ENCODE results near the gene ASTN2. TPM values are rescaled to one million over a fixed set of nuclear protein-coding genes. Genes with fewer than 3 reads are reported as not detected.

ASTN2 gene
- total RNA-seq, 2 experiments from 2014 or later = 1.7 to 4.2 TPM

- Histone ChIP-seq H3K36me3 (ENCODE audit: insufficient read depth, low read length) (no peaks in the 10 kb centered on the region), H3K9me3 (ENCODE audit: low read length) (no peaks in the 10 kb centered on the region), H2AFZ (ENCODE audit: low read length) (no peak overlapping the region), H3K4me2 (ENCODE audit: low read length) (no peak overlapping the region), H3K9me2 (ENCODE audit: insufficient read depth, low read length) (no peaks in the 10 kb centered on the region), H3K79me2 (ENCODE audit: insufficient read depth, low read depth, low read length) (no peaks in the 10 kb centered on the region), H3K4me3 (ENCODE audit: low read depth, low read length, poor library complexity, severe bottlenecking) (no peak overlapping the region), H4K20me1 (ENCODE audit: insufficient read depth, low read length) (no peaks in the 10 kb centered on the region), H3K27ac (ENCODE audit: low read depth, low read length, poor library complexity, severe bottlenecking) (no peak overlapping the region), H3K4me1 (ENCODE audit: insufficient read depth, low read length, poor library complexity, severe bottlenecking) (no peaks in the 10 kb centered on the region)
- TF ChIP-seq CTCF (conservative IDR thresholded peaks at IDR 0.05; ENCODE audit: low read length) (no peak), EZH2phosphoT487 (IDR thresholded peaks at IDR 0.05; ENCODE audit: borderline replicate concordance, low read depth, low read length) (no peak)
- no peak for DNase-seq (ENCODE audit: low spot score)
- POLR2A ChIA-PET = no interaction called here
- intact Hi-C loops (cut with micrococcal nuclease; ENCODE audit: unreplicated experiment) = no loop called here
- CTCF ChIA-PET (ENCODE audit: unreplicated experiment) = no interaction called here
- BruUV-seq (replicated peaks) = no TSS peak
Measured at GRCh38 chr9:117088140-117088539, 326.7 kb downstream of the ASTN2 start.

GRCh38 chr9:117084221-117084620 lies 330.6 kb downstream of the ASTN2 start:
- no peak for DNase-seq (ENCODE audit: low spot score)
- H3K79me2 ChIP-seq (ENCODE audit: insufficient read depth, low read depth, low read length) = no peaks in the 10 kb centered on the region
- H3K36me3 ChIP-seq (ENCODE audit: insufficient read depth, low read length) = no peaks in the 10 kb centered on the region
- ChIA-PET CTCF (ENCODE audit: unreplicated experiment) (no interaction called here), POLR2A (interaction anchor here (0.6 kb wide), 1 partner anchor 157 kb away, joined by 5 read pairs; no protein-coding TSS in a partner anchor)
- H2AFZ ChIP-seq (ENCODE audit: low read length) = no peak overlapping the region
- H3K4me3 ChIP-seq (ENCODE audit: low read depth, low read length, poor library complexity, severe bottlenecking) = no peak overlapping the region
- no TSS peak for BruUV-seq (replicated peaks)
- no peak for TF ChIP-seq EZH2phosphoT487 (IDR thresholded peaks at IDR 0.05; ENCODE audit: borderline replicate concordance, low read depth, low read length)
- no peak for TF ChIP-seq CTCF (conservative IDR thresholded peaks at IDR 0.05; ENCODE audit: low read length)
- no peak overlapping the region for H3K4me2 ChIP-seq (ENCODE audit: low read length)
- H3K9me2 ChIP-seq (ENCODE audit: insufficient read depth, low read length) = no peaks in the 10 kb centered on the region
- H3K4me1 ChIP-seq (ENCODE audit: insufficient read depth, low read length, poor library complexity, severe bottlenecking) = no peaks in the 10 kb centered on the region
- intact Hi-C loops (cut with micrococcal nuclease; ENCODE audit: unreplicated experiment) = no loop called here
- no peak overlapping the region for H3K27ac ChIP-seq (ENCODE audit: low read depth, low read length, poor library complexity, severe bottlenecking)
- no peaks in the 10 kb centered on the region for H3K9me3 ChIP-seq (ENCODE audit: low read length)
- no peaks in the 10 kb centered on the region for H4K20me1 ChIP-seq (ENCODE audit: insufficient read depth, low read length)

- BruUV-seq (replicated peaks) = no TSS peak
- Histone ChIP-seq H4K20me1 (ENCODE audit: insufficient read depth, low read length) (no peaks in the 10 kb centered on the region), H3K36me3 (ENCODE audit: insufficient read depth, low read length) (no peaks in the 10 kb centered on the region), H3K27ac (ENCODE audit: low read depth, low read length, poor library complexity, severe bottlenecking) (no peak overlapping the region), H3K4me1 (ENCODE audit: insufficient read depth, low read length, poor library complexity, severe bottlenecking) (no peaks in the 10 kb centered on the region), H3K4me3 (ENCODE audit: low read depth, low read length, poor library complexity, severe bottlenecking) (no peak overlapping the region), H2AFZ (ENCODE audit: low read length) (no peak overlapping the region), H3K9me3 (ENCODE audit: low read length) (no peaks in the 10 kb centered on the region), H3K9me2 (ENCODE audit: insufficient read depth, low read length) (no peaks in the 10 kb centered on the region), H3K79me2 (ENCODE audit: insufficient read depth, low read depth, low read length) (no peaks in the 10 kb centered on the region), H3K4me2 (ENCODE audit: low read length) (no peak overlapping the region)
- ChIA-PET CTCF (ENCODE audit: unreplicated experiment) (no interaction called here), POLR2A (interaction anchor here (0.6 kb wide), 1 partner anchor 33 kb away, joined by 3 read pairs; no protein-coding TSS in a partner anchor)
- intact Hi-C loops (cut with micrococcal nuclease; ENCODE audit: unreplicated experiment) = no loop called here
- DNase-seq (ENCODE audit: low spot score) = no peak
- TF ChIP-seq CTCF (conservative IDR thresholded peaks at IDR 0.05; ENCODE audit: low read length) = no peak
- no peak for TF ChIP-seq EZH2phosphoT487 (IDR thresholded peaks at IDR 0.05; ENCODE audit: borderline replicate concordance, low read depth, low read length)
Measured at GRCh38 chr9:117083559-117083958, 331.3 kb downstream of the ASTN2 start.
